Pancreas (tissue), 10 donors: ENCODE results near the gene IMMT. TPM values are rescaled to one million over a fixed set of nuclear protein-coding genes. Genes with fewer than 3 reads are reported as not detected.

ENCODE experiments used
- ATAC-seq, 4 donors: fragments of 200-7000 bp; cut with Tn5 transposase; one replicate each; pipeline versions ENCODE4 v1.8.0 to v1.9.1; 2020; ENCODE audit warnings: mild to moderate bottlenecking in 4 of 4, moderate library complexity in 4 of 4
- DNase-seq, 6 donors: peaks; one replicate each; pipeline ENCODE4 v3.0.0-alpha.2; 2020
- FAIRE-seq: peaks from 2 replicates; lab custom pipeline; 2012; peaks lifted over from hg19 to GRCh38; lab: Jason Lieb, UNC
- H3K27ac ChIP-seq, 4 donors: fragments of 200-600 bp; sonication (generic); 1 replicate in 3 of 4; 2 replicates in 1 of 4; pipeline versions ENCODE4 v1.5.0 to v1.8.0; 2020
- H3K27me3 ChIP-seq, 4 donors: fragments of 200-600 bp; one replicate each; pipeline ENCODE4 v1.8.0; 2021
- H3K36me3 ChIP-seq, 3 donors: fragments of 200-600 bp; sonication (generic) in 1 of 3; one replicate each; pipeline versions ENCODE4 v1.5.0 to v1.8.0; 2020 to 2021
- H3K4me1 ChIP-seq, 3 donors: fragments of 200-600 bp; one replicate each; pipeline ENCODE4 v1.8.0; 2021
- H3K4me3 ChIP-seq, 4 donors: fragments of 200-600 bp; sonication (generic) in 2 of 4; one replicate each; pipeline versions ENCODE4 v1.5.0 to v1.8.0; 2020 to 2021
- H3K9me3 ChIP-seq, 4 donors: fragments of 200-600 bp; one replicate each; pipeline ENCODE4 v1.8.0; 2021
- CTCF ChIP-seq, 4 donors: fragments of 200-600 bp; sonication (generic) in 3 of 4; IDR thresholded peaks; one replicate each; pipeline versions ENCODE4 v1.5.0 to v1.8.0; 2021; ENCODE audit warnings: antibody characterized with exemption in 4 of 4
- WGBS, 2 donors: extraction: QIAGEN DNeasy Blood & Tissue Kit; methylation state at CpG; one replicate each; pipeline ENCODE4 v1.1.7; 2013; 5-methylcytosine and 5-hydroxymethylcytosine counted together
- intact Hi-C, 3 donors: fragments of 100-400 bp; cut with DNase I; formaldehyde crosslinking; loops; one replicate each; pipeline versions ENCODE4 v1.11.1 to v1.14.2; 2022
- polyA plus RNA-seq, 2 donors: library from polyadenylated mRNA; stranded (reverse); fragments of 200-250 nt; gene quantifications; one replicate each; pipeline ENCODE4 v1.2.3, GENCODE V29; 2013
- total RNA-seq, 6 donors: library from RNA; stranded (reverse); fragmentation: NEBNext Ultra II Directional in 4 of 6; extraction: Animal tissue kit (Norgen Biotek cat#: 25700) in 4 of 6; gene quantifications; one replicate each; pipeline versions ENCODE4 v1.2.1 to v1.2.4, GENCODE V29; 2021 to 2023
- donor health status: healthy with polysubstance abuse.
- donor health status: DM: no; HTN: no; CAD: no; lungs with moderate emphysema.
- donor health status: DM: no; HTN: no; CAD: no.
- donor health status: control.
- donor health status: control.
- donor health status: Bipolar disorder and iron deficiency.
- donor health status: DM: yes; HTN: yes; CAD: no.
- donor health status: DM: no; HTN: no; CAD: no.
- donor health status: DM: no; HTN: no; CAD: no.
- donor health status: DM: yes; HTN: yes; CAD: no.

IMMT gene
- total and polyA plus RNA-seq, 8 donors = 18.1 to 44.5 (median 37.7) TPM

- FAIRE-seq (no peak), DNase-seq (no peak), ATAC-seq (no peak)
- H3K9me3 ChIP-seq = no peaks in the 10 kb centered on the region
- H3K27ac ChIP-seq = no peak overlapping the region
- no peaks in the 10 kb centered on the region for H3K27me3 ChIP-seq
- no peak overlapping the region for H3K4me3 ChIP-seq
- no peaks in the 10 kb centered on the region for H3K36me3 ChIP-seq
- no peak for TF ChIP-seq CTCF (IDR thresholded peaks at IDR 0.05)
- intact Hi-C loops = no loop called here
- H3K4me1 ChIP-seq = peaks cover 0 to 3% (median 0%) of the 10 kb centered on the region in 3 donors
- WGBS, 2 donors = 93 to 95% methylated on average over 14 of the region's 14 CpGs
These were observed 45.0 kb upstream of the IMMT start for GRCh38 chr2:86240251-86240650.

- DNase-seq (no peak), ATAC-seq (no peak), FAIRE-seq (no peak)
- WGBS, 2 donors = 87 to 93% methylated on average over 8 of the region's 8 CpGs
- no peak for TF ChIP-seq CTCF (IDR thresholded peaks at IDR 0.05)
- H3K4me1 ChIP-seq = peaks cover 0 to 3% (median 0%) of the 10 kb centered on the region in 3 donors
- no peaks in the 10 kb centered on the region for H3K27me3 ChIP-seq
- no peaks in the 10 kb centered on the region for H3K9me3 ChIP-seq
- no peak overlapping the region for H3K4me3 ChIP-seq
- H3K36me3 ChIP-seq = no peaks in the 10 kb centered on the region
- intact Hi-C loops = no loop called here
- no peak overlapping the region for H3K27ac ChIP-seq
These were observed 44.5 kb upstream of the IMMT start for GRCh38 chr2:86239745-86240144.

GRCh38 chr2:86239326-86239725 is 44.1 kb upstream of the IMMT start:
- H3K36me3 ChIP-seq = no peaks in the 10 kb centered on the region
- ATAC-seq (no peak), DNase-seq (no peak), FAIRE-seq (no peak)
- no peaks in the 10 kb centered on the region for H3K9me3 ChIP-seq
- no peak overlapping the region for H3K4me3 ChIP-seq
- H3K27ac ChIP-seq = no peak overlapping the region
- no peaks in the 10 kb centered on the region for H3K4me1 ChIP-seq
- 91% methylated on average over 4 of the region's 4 CpGs for WGBS, 2 donors
- intact Hi-C loops = no loop called here
- no peak for TF ChIP-seq CTCF (IDR thresholded peaks at IDR 0.05)
- no peaks in the 10 kb centered on the region for H3K27me3 ChIP-seq

GRCh38 chr2:86238354-86238753 is 43.1 kb upstream of the IMMT start:
- FAIRE-seq (no peak), ATAC-seq (no peak), DNase-seq (no peak)
- Histone ChIP-seq H3K27ac (no peak overlapping the region), H3K4me1 (no peaks in the 10 kb centered on the region), H3K36me3 (no peaks in the 10 kb centered on the region), H3K27me3 (no peaks in the 10 kb centered on the region), H3K4me3 (no peak overlapping the region), H3K9me3 (no peaks in the 10 kb centered on the region)
- WGBS, 2 donors = 91 to 93% methylated on average over 5 of the region's 5 CpGs
- TF ChIP-seq CTCF (IDR thresholded peaks at IDR 0.05) = no peak
- intact Hi-C loops = no loop called here

- H3K4me1 ChIP-seq = no peaks in the 10 kb centered on the region
- WGBS, 2 donors = 74 to 83% methylated on average over 5 of the region's 5 CpGs
- no peak overlapping the region for H3K4me3 ChIP-seq
These were observed 41.9 kb upstream of the IMMT start for GRCh38 chr2:86237172-86237571.

More at GRCh38 chr2:86237172-86237571, 41.9 kb upstream of the IMMT start:
- no peak for TF ChIP-seq CTCF (IDR thresholded peaks at IDR 0.05)
- DNase-seq (no peak), ATAC-seq (no peak), FAIRE-seq (no peak)
- Histone ChIP-seq H3K36me3 (no peaks in the 10 kb centered on the region), H3K9me3 (no peaks in the 10 kb centered on the region), H3K27me3 (no peaks in the 10 kb centered on the region), H3K27ac (no peak overlapping the region)
- intact Hi-C loops = no loop called here
